ENCODE data around the gene UTP20.

GRCh38 chr12:101328917-101329316 is 49.0 kb downstream of the UTP20 start:
- TF ChIP-seq POLR2A (IDR thresholded peaks at IDR 0.05) (no peak), CTCF (IDR thresholded peaks at IDR 0.05) (no peak), EP300 (IDR thresholded peaks at IDR 0.05) (no peak)

Measured in tibial nerve (tissue), 4 donors.